Suppressor macrophage treated with lipopolysaccharide for 4 hours (primary cell): ENCODE results near the gene KCNT2.
"Not testable (repeated sequence)": the region's sequence is repeated elsewhere in the genome, so short reads cannot be mapped to it uniquely, and the experiment has no call there.

ENCODE experiments used
- DNase-seq: peaks from one replicate; pipeline ENCODE4 v3.0.0-alpha.2; 2020

Gene KCNT2

DNA sequence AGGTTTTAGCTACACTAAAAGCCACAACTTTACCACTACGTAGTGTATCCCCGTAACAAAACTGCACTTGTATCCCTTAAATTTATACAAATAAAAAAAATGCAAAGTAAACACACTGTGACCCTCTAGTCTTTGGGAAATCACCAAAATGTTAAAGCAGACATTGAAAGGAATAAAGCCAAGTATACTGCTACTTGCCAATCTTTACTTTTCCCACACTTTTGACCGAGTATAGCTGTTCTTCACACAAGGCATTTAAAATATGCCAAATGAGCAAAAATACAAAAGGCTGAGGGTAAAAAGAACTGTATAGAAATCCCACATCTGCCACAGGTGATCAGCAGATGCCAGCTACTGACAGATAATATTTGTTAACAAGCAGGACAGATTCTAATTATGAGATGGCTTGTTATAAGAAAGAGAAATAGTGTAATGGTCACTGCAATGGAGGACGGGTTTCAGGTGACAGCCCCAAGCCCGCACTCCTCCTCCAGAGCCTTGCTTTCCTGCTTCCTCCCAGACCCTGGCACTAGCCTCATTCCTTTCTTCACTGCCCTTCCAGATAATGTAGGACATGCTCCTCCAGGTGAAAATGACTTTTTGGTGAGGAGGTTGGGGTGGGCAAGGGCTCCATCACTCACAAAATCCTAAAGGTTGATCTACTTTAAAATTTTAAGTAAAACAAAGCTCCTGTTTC lies 18.1 kb downstream of the KCNT2 start:
- no peak for DNase-seq

DNA sequence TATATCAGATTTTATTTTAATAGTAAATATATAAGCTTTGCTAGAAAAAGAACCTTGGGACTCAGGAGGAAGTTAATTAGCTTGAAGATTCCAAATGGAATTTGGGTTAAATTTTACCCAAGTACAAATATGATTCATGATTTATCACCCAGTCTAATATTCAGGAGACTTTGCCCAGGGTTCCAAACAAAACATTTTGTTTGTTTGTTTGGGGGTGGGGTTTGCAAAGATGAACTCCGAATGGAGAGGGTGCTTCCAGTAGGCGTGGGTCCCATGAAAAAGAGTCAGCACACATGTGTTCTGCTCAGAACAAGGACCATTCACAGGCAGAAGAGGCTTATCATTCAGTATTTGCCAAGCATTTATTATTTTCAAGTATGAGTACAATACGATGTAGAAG lies 23.5 kb downstream of the KCNT2 start:
- no peak for DNase-seq

DNA sequence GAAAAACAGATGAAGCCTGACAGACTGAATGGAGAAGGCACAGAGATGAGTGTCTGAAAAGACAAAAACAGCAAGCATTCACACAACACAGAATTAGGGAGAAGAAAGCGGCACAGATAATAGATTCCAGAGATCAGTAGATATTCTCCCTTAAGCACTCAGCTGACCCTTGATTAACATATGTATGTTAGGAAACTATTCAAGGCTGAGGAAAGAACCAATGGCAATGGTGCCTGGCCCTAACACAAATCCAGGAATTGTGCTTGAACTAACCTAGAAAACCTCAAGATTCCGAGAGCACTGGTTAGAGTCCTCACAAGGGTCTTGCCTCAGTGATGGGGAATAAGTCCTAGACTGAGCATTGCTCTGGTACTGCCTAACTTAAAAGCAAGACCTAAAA lies 30.9 kb downstream of the KCNT2 start:
- DNase-seq = no peak

DNA sequence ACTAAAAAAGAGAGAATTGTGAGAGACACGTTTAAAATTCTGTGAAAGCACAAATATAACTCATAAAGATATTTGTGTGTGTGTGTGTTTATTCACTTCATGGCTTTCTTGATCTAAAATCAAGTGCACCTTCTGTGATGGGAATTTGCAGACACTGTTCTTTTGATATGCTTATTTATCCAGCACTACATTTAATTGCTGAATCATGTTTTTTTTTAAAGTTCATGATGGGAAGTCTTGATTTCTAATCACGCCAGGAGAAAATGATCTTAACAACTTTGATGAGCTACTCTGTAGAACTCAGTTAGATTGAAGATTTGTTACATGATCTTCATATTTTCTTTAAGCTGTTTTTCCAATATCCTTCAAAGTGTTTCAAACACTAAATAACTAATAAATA lies 35.0 kb downstream of the KCNT2 start:
- DNase-seq = no peak

DNA sequence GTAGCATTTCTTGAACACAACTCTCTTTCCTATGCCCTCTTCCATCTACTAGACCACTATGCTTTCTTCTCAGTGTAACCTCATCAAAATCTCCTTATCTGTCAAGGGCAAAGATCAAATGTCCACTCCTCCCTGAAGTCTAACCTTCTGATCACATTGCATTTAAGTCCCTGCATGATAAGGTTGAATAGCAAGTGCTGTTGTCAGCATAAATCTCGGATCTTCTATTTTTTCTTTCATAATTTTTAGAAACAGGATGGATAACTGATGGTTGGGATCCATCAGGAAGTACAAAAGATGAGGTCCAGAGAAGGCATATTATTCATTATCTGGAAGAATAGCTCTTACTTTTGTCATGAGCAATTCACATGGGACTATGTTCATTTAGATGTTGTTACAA lies 41.0 kb downstream of the KCNT2 start:
- DNase-seq = no peak

DNA sequence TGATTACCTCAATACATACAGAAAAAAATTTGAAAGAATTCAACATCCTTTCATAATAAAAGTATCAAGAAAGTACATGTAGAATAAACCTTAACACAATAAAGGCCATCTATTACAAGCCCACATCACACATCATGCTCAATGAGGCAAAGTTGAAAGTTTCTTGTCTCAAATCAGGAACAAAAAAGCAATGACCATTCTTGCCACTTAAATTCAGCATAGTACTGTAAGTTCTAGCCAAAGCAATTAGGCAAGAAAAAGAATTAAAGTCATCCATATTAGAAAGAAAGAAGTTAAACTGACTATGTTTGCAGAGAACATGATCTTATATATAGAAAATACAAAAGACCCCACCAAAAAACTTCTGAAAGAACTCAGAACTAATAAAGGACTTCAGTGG lies 44.5 kb downstream of the KCNT2 start:
- DNase-seq = no peak

DNA sequence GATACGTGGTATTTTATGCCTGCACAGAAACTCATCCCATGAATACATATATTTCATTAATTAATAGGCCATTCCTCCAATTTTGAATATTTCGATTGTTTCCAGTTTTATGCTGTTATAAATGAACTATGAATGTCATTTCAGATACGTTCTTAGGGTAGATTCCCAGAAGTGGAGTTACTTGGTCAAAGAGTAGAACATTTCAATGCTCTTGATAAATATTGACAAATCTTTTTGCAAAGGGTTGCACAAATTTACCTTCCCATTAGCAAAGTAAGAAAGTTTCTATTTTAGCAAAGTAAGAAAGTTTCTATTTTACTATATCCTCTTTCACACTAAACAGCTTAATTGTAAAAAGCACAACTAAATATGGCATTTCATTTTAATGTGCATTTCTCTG lies 48.9 kb downstream of the KCNT2 start:
- no peak for DNase-seq

DNA sequence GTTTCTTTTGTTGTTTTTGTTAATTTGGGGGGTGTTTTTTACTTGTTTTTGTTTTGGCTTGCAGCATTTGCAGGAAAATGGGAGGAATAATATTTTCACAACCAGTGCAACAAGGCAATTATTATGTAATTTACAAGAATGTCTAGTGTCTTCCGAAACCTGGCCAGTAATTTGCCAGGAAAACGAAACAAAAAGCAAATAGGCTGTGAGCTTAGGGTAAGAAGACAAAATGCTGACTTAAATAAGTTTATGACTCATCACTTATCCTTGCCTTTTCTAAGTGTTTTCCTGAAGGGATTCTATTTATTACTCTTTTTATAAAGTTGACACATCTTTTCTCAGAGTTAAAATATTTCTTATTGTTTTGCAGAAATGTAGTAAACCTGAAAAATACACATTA lies 49.8 kb downstream of the KCNT2 start:
- DNase-seq = peak; percentile 24

DNA sequence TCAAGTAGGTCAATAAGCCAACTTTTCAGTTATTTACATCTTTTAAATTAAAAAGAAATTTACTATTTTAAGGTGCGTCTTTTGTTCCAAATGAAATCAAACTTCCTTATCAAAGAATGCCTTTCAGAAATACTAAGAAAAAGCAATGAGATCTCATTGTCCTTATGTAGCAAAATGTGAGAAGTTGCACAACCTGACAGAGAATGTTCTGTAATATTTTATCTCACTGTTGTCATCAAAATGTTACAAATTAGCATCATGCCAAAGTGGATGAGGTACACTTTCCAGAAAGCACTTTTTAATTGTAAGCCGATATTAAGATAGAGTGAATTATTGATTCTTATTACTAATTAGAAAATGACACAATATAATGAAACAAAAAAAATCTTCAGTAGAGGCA lies 50.4 kb downstream of the KCNT2 start:
- DNase-seq = no peak

DNA sequence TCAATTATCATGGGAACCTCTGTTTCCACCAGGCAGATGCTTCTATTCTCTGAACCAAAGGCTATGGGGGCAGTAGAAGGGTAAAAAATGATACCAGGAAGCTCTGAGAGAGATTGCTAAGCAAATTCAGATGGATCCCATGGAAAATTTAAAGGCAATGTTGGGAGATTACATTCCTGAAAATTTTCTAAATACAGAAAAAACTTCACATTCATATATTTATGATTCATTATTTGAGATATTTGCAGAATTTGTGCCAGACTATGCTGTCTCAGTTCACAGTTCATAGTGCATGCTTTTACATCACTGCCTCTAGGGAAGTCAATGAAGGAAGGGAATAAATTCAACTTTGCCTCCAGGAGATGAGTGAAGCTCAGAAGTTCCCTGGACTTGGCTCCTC lies 57.5 kb downstream of the KCNT2 start:
- no peak for DNase-seq

DNA sequence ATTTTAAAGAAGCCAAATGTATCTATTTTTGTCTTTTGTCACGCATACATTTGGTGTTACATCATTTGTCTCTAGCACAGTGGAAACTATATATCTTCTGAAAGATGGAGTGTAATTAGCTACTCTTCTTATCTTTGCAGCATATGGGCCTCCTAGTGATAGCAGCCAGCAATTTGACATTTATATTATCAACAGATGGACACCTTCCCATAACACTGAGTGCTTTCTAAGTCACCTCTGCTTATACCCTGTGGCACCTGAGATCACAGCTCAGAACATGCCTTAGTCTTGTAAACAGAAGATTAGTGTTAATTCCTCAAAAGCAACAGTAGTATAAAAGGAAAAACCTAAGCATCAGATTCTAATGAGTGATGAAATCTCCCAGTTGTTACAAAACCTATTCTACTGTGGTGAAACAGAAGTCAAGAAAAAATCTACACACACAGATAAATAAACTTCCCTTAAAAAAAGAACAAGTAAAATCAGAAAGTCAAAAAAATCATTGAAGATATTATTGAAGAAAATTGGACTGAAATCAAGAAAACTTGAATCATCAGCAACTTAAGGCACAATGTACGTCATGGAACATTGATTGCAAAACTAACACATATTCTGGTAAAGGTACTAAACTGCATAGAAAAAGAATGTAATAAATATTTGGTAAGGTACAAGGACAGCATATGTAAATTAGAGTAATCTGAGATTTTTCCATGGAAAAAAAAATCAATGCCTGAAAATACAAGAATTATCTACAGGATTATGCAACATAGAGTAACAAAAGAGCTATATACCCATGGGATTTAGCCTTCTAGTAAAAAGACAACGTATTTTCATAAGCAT lies 61.7 kb downstream of the KCNT2 start:
- DNase-seq = no peak

DNA sequence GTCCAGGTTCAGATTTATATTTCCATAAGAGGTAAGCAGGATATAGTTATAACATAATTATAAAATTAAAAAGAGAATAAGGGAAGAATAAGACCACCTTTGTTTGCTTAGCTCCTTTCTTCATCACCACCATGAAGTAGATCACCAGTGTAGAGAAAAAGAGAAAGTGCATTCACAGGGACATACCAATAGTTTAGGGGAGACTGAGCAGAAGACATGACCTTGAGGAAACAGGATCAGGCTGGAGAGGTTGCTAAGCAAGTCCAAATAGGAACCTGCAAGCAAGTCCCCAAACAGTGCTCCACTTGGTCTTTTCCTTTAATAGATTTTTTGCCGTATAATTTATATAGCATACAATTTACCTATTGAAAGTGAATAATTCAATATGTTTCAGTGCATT lies 63.0 kb downstream of the KCNT2 start:
- DNase-seq = no peak

DNA sequence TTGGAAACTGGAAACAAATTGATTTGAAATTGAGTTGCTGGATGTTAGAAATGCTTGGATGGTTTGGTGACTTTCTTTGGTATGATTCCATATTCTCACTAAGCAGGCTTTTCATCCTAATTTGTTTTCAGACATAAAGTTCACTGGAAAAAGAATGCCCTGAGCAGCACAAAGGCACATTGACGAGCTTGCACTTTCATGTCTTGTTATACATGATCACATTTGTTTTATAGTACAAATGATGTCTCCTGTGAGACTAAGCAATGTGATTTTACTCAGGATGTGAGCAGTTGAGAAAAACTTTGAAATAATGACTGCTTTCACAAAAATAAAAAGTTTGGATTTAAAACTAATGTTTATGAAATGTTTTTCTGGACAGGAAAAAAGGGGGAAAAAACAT lies 63.6 kb downstream of the KCNT2 start:
- no peak for DNase-seq

DNA sequence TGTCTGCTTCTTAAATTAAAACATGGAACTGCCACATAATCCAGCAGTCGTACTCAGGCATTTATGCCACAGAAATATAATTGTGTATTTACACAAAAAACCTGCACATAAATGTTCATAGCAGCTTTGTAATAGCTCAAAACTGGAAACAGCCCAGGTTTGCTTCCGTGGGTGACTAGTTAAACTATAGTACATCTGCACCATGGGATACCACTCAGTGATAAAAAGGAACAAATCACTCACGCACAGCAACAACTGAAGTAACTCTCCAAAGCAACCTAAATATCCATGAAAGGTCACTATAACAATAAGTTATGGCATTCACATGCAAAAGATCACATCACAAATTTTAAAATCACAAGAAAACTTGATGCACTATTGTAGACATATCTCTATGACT lies 64.4 kb downstream of the KCNT2 start:
- no peak for DNase-seq

DNA sequence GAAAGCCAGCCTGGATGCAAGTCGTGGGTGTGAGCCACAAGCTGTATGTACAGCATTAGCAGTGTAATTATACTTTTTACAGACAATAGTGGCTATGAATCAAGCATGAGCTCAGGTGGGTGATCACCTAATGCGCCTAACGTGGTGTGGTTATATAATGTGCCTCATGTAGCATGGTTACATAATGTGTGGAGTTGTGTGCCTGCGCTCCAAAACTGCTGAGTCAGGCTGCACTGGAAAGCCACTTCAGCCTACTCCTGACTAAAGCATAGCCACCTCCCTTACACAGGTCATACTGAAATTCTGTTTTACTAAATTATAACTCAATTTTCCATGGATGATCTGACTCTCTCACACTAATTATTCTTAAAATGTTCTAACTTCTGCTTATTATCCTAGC lies 69.8 kb downstream of the KCNT2 start:
- DNase-seq = no peak

DNA sequence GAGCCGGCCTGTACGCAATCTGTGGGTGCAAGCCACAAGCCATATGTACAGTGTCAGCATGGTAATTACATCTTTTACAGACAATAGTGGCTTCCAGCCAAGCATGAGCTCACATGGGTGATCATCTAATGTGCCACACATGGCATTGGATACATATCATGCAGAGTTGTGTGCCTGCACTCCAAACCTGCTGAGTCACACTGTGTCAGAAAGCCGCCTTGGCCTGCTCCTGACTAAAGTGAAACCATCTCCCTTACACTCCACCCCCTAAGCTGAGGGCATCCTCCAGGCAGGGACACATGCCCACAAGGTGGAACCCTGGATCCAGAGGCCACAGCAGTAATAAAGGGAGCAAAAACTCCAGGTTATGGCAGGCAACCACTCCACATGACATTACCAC lies 72.5 kb downstream of the KCNT2 start:
- DNase-seq = no peak

DNA sequence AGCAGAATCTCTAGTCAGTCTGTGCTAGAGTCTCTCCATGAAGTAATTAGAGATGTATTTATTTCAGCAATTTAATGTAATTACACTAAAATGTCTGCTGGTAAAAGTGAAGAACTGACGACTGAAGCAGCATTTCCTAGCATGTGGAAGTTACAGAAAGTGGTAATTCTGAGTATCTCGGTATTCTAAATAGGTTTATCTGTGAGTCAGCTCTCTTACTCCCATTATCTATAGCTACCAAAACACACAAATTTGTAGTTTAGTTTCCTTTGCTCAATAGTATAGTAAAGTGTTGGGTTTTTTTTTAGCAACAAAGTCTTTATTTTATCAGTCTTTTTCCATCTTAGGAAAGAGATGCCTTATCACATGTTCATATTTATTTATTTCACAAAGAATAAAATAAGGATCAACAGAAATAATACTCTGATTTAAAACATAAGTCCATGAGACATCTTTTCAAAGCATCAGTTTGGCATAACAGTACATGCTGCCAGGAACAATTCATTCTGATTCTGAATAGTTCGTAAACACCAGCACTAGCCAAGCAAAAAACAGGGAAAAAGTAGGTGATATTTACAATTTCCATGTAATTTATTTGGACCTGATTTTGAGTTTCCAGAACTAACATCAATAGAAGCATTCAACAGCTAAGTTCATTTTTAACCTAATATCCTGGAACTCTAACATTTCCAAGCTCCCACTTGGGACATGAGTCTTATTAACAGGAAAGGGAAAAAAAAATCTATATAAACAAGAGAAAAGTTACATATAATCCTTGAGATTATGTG lies 76.3 kb downstream of the KCNT2 start:
- no peak for DNase-seq

DNA sequence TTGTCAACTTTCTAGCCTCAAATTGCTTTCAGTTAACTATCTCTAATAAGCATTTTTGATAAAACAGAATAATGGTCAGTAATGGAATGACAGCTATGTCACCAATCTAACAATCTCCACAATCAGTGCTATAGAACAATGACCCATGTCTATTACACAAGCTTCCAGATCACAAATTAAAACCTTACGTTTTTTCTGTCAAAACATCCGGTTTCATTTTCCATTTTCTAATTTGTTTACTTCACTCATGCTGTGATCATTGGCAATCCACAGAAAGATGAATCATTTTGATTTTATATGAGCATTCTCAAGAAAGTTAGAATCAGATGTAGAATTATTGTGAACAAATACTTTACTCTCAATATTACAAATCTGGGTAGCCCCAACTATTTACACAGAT lies 80.3 kb downstream of the KCNT2 start:
- no peak for DNase-seq

DNA sequence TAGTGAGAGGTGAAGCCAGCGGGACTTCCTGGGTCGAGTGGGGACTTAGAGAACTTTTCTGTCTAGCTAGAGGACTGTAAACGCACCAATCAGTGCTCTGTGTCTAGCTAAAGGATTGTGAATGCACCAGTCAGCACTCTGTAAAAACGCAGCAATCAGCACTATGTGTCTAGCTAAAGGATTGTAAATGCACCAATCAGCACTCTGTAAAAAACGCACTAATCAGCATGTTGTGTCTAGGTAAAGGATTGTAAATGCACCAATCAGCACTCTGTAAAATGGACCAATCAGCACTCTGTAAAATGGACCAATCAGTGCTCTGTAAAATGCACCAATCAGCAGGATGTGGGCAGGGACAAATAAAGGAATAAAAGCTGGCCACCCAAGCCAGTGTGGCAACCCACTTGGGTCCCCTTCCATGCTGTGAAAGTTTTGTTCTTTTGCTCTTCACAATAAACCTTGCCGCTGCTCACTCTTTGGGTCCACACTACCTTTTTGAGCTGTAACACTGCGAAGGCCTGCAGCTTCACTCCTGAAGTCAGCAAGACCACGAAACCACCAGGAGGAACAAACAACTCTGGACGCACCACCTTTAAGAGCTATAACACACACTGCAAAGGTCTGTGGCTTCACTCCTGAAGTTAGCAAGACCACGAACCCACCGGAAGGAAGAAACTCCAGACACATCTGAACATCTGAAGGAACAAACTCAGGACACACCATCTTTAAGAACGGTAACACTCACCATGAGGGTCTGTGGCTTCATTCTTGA lies 85.5 kb downstream of the KCNT2 start:
- DNase-seq = not testable (repeated sequence)

DNA sequence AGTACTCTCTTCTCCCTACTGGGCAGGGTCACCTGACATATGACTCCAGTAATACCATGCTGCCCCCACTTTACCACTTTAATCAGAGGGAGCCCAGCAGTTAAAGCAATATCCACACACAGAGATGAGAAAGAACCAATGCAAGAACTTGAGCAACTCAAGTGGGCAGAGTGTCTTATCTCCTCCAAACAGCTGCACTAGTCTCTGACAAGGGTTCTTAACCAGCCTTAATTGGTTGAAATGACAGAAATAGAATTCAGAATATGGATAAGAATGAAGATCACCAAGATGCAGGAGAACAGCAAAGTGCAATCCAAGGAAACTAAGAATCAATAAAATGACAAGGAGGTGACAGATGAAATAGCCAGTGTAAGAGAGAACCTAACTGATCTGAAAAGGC lies 91.0 kb downstream of the KCNT2 start:
- DNase-seq = no peak

DNA sequence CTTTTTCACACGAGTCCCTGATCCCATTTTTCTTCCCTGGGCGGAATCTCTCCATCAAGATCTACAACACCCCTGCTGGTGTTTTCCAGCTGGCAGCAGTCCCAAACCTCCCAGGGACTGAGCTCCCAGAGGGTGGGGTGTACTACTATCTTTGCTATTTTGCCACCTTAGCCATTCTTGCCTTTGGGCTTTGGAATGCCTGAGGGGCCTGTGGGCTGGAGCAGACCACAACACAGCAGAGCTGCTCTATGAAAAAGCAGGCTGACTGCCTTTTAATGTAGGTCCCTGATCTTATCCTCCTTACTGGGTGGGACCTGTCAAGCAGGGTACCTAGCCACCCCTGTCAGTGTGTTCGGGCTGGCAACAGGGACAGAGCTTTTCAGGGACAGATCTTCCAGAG lies 91.9 kb downstream of the KCNT2 start:
- no peak for DNase-seq

DNA sequence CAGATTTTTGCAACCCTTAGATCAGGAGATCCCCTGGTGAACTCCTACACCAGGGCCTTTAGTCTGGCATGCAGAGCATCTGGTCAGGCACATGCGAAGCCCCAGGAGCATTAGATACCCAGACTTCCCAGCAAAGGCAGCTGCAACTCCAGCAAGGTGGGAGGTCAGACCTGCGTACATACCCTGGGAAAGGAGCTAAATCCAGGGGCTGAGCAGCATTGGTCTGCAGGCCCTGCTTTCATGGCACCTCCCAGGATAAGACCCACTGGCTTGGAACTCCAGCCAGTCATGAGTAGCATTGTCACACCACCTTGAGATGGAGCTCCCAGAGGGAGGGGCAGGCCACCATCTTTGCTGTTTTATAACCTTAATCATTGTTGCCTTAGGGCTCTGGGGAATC lies 92.3 kb downstream of the KCNT2 start:
- no peak for DNase-seq

DNA sequence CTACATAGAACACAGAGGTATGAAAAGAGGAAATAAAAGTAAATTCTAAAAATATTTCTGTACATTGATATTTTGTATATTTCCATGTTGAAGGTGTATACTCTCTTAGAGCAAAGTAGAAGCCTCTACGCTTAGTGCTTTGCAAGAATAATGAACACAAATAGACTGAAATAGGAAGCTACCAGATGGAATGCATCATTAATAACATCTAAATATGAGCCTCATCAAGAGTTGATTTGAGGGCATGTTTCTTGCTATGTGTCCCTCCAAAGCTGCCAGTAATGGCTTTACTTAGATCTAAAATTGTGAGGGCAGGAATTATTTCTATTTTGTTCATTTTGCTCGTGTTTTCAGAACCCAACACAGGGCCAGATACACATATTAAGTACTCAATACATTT lies 94.4 kb downstream of the KCNT2 start:
- no peak for DNase-seq
